Transverse colon (tissue), 4 donors: Measurements from ENCODE around the gene CCSER2. TPM values are rescaled to one million over a fixed set of nuclear protein-coding genes. Genes with fewer than 3 reads are reported as not detected.

Experiments
- DNase-seq: peaks from one replicate; pipeline ENCODE4 v3.0.0-alpha.2; 2019
- H3K27ac ChIP-seq, 4 donors: fragments of 200-600 bp; sonication (generic); 2 replicates each; pipeline ENCODE4 v1.5.1; 2016 to 2018; ENCODE audit warnings: inconsistent platforms in 4 of 4
- H3K27me3 ChIP-seq: fragments of 200-600 bp; sonication (generic); 2 replicates; pipeline ENCODE4 v1.5.1; 2017; ENCODE audit warnings: inconsistent platforms
- H3K36me3 ChIP-seq, 4 donors: fragments of 200-600 bp; sonication (generic); 2 replicates each; pipeline ENCODE4 v1.5.1; 2017 to 2019; ENCODE audit warnings: inconsistent platforms in 4 of 4
- H3K4me1 ChIP-seq, 4 donors: fragments of 200-600 bp; sonication (generic); 2 replicates each; pipeline ENCODE4 v1.5.1; 2017 to 2020; ENCODE audit warnings: inconsistent platforms in 4 of 4
- H3K4me3 ChIP-seq, 4 donors: fragments of 200-600 bp; sonication (generic); 1 replicate in 1 of 4; 2 replicates in 3 of 4; pipeline versions ENCODE4 v1.5.1 to v1.6.1; 2017 to 2019; ENCODE audit warnings: inconsistent platforms in 4 of 4
- H3K9me3 ChIP-seq, 2 donors: fragments of 200-600 bp; sonication (generic); 2 replicates each; pipeline ENCODE4 v1.5.1; 2017 to 2019; ENCODE audit warnings: inconsistent platforms in 2 of 2
- CTCF ChIP-seq, 5 experiments: fragments of 200-600 bp in 3 of 5; fragments of 450-650 bp in 2 of 5; sonication (generic) in 3 of 5; IDR thresholded peaks; 1 replicate in 2 of 5; 2 replicates in 3 of 5; pipeline ENCODE4 v1.5.1; 2016 to 2017; ENCODE audit warnings: antibody characterized with exemption in 5 of 5, inconsistent platforms in 3 of 5, mild to moderate bottlenecking in 2 of 5, moderate library complexity in 1 of 5
- EP300 ChIP-seq: sonication (generic); formaldehyde crosslinking; IDR thresholded peaks from one replicate; pipeline ENCODE4 v1.6.1; 2017; ENCODE audit warnings: antibody characterized with exemption, low read depth
- POLR2A ChIP-seq: fragments of 450-650 bp; IDR thresholded peaks from one replicate; pipeline ENCODE4 v1.6.1; 2016; ENCODE audit warnings: antibody characterized with exemption, mild to moderate bottlenecking, moderate library complexity
- POLR2AphosphoS5 ChIP-seq, 3 donors: sonication (generic); formaldehyde crosslinking; IDR thresholded peaks; one replicate each; pipeline ENCODE4 v1.6.1; 2016; ENCODE audit warnings: antibody characterized with exemption in 3 of 3
- WGBS, 2 donors: methylation state at CpG; one replicate each; pipeline ENCODE4 v1.1.5; 2018; ENCODE audit warnings: low coverage in 1 of 2; 5-methylcytosine and 5-hydroxymethylcytosine counted together
- in situ Hi-C, 4 donors: fragments of 200-750 bp; cut with MboI; loops; one replicate each; pipeline versions ENCODE4 v1.15.0 to v1.15.1; 2017; ENCODE audit warnings: low sequenced_read_pairs in 3 of 4, low pct_ligation_motif_present in 1 of 4, low pct_unique_long_range_greater_than_20kb in 1 of 4
- intact Hi-C: fragments of 100-400 bp; cut with DNase I; formaldehyde crosslinking; loops from one replicate; pipeline ENCODE4 v1.15.1; 2023; ENCODE audit warnings: low total_unique reads
- total RNA-seq, 4 donors: library from RNA; depleted of rRNA; stranded (reverse); fragments of >200 nt; gene quantifications; one replicate each; pipeline ENCODE4 v1.1.0, GENCODE V29; 2016

Gene CCSER2
- total RNA-seq, 4 donors from 2014 or later: 20.9 to 45.6 (median 33.7) TPM

- TF ChIP-seq POLR2A: no peak
- TF ChIP-seq CTCF (IDR thresholded peaks at IDR 0.05): no peak
- TF ChIP-seq POLR2AphosphoS5 (IDR thresholded peaks at IDR 0.05): no peak
- no peak for TF ChIP-seq EP300
- H3K27me3 ChIP-seq: peaks cover 4% of the 10 kb centered on the region
- DNase-seq: no peak
- H3K4me1 ChIP-seq: no peaks in the 10 kb centered on the region
- no peak overlapping the region for H3K4me3 ChIP-seq
- 43 to 53% methylated on average over 2 to 5 of the region's 5 CpGs for WGBS, 2 donors
- H3K27ac ChIP-seq: no peak overlapping the region
- intact Hi-C loops (no loop called here), in situ Hi-C loops (no loop called here)
- H3K36me3 ChIP-seq: no peaks in the 10 kb centered on the region
- H3K9me3 ChIP-seq: no peaks in the 10 kb centered on the region
These were observed 235.0 kb downstream of the CCSER2 start for GRCh38 chr10:84563355-84563754.

GRCh38 chr10:84563868-84564267 lies 235.5 kb downstream of the CCSER2 start:
- Histone ChIP-seq H3K36me3 (no peaks in the 10 kb centered on the region), H3K4me1 (no peaks in the 10 kb centered on the region), H3K9me3 (no peaks in the 10 kb centered on the region), H3K27me3 (peaks cover 4% of the 10 kb centered on the region), H3K4me3 (no peak overlapping the region), H3K27ac (no peak overlapping the region)
- TF ChIP-seq CTCF (IDR thresholded peaks at IDR 0.05) (no peak), POLR2AphosphoS5 (IDR thresholded peaks at IDR 0.05) (no peak), EP300 (no peak)
- no peak for DNase-seq
- intact Hi-C loops: loop anchor here (2.0 kb wide), 1 partner anchor 17 kb away; no protein-coding TSS in a partner anchor
- 28 to 45% methylated on average over 4 of the region's 4 CpGs for whole genome bisulfite sequencing, 2 donors
- in situ Hi-C loops: no loop called here

- intact Hi-C loops (loop anchor here (2.0 kb wide), 1 partner anchor 19 kb away; no protein-coding TSS in a partner anchor), in situ Hi-C loops (no loop called here)
- no peaks in the 10 kb centered on the region for H3K9me3 ChIP-seq
- no peaks in the 10 kb centered on the region for H3K36me3 ChIP-seq
- no peaks in the 10 kb centered on the region for H3K4me1 ChIP-seq
- TF ChIP-seq POLR2A (no peak), EP300 (no peak), CTCF (IDR thresholded peaks at IDR 0.05) (no peak), POLR2AphosphoS5 (IDR thresholded peaks at IDR 0.05) (no peak)
- no peak overlapping the region for H3K4me3 ChIP-seq
- peaks cover 4% of the 10 kb centered on the region for H3K27me3 ChIP-seq
- H3K27ac ChIP-seq: no peak overlapping the region
- WGBS, 2 donors: 59% methylated on average over 5 to 6 of the region's 6 CpGs
- no peak for DNase-seq
These were observed 237.6 kb downstream of the CCSER2 start for GRCh38 chr10:84565881-84566582.

GRCh38 chr10:84567133-84567532 lies 238.7 kb downstream of the CCSER2 start:
- H3K27me3 ChIP-seq: peaks cover 4% of the 10 kb centered on the region
- H3K9me3 ChIP-seq: no peaks in the 10 kb centered on the region
- H3K4me1 ChIP-seq: no peaks in the 10 kb centered on the region
- H3K4me3 ChIP-seq: no peak overlapping the region
- in situ Hi-C loops: no loop called here
- 52 to 53% methylated on average over 2 of the region's 2 CpGs for WGBS, 2 donors
- no peak for TF ChIP-seq POLR2A
- TF ChIP-seq EP300: no peak
- no peak for TF ChIP-seq CTCF (IDR thresholded peaks at IDR 0.05)
- TF ChIP-seq POLR2AphosphoS5 (IDR thresholded peaks at IDR 0.05): no peak
- DNase-seq: no peak
- intact Hi-C loops: no loop called here
- H3K36me3 ChIP-seq: no peaks in the 10 kb centered on the region
- H3K27ac ChIP-seq: no peak overlapping the region

Other genes with a start within 250 kb of the CCSER2 start
- 100 to 1,000 TPM; 134 to 351 (median 225) TPM for gene GHITM, start 189.1 kb upstream of the CCSER2 start, total RNA-seq
- gene GPR15LG, start 154.8 kb upstream of the CCSER2 start, total RNA-seq: 100 to 1,000 TPM; 197 to 480 (median 266) TPM
- 100 to 1,000 TPM in 2 of 4 donors, 10 to 100 TPM in 2; 42.1 to 110 (median 75.5) TPM for gene CDHR1, start 134.1 kb upstream of the CCSER2 start, total RNA-seq
- gene LRIT2, start 103.0 kb upstream of the CCSER2 start, total RNA-seq: not detected
- gene LRIT1, start 87.0 kb upstream of the CCSER2 start, total RNA-seq: not detected
- gene RGR, start 83.5 kb upstream of the CCSER2 start, total RNA-seq: 1 to 10 TPM in 3 of 4 donors, not detected in 1; 1.1 to 6.0 (median 1.2) TPM